Lower lobe of right lung (tissue), 2 donors: ENCODE data around the gene SEMG2. TPM values are rescaled to one million over a fixed set of nuclear protein-coding genes. Genes with fewer than 3 reads are reported as not detected.

Experiments
- ATAC-seq, 2 donors: fragments of 200-7000 bp; cut with Tn5 transposase; one replicate each; pipeline ENCODE4 v1.9.1; 2020 to 2022; ENCODE audit warnings: mild to moderate bottlenecking in 2 of 2, moderate library complexity in 2 of 2
- DNase-seq: peaks from one replicate; pipeline ENCODE4 v3.0.0-alpha.2; 2020
- H3K27ac ChIP-seq: fragments of 200-600 bp; one replicate; pipeline ENCODE4 v1.8.0; 2022
- H3K27me3 ChIP-seq: fragments of 200-600 bp; one replicate; pipeline ENCODE4 v1.8.0; 2022; ENCODE audit warnings: low read depth
- H3K36me3 ChIP-seq: fragments of 200-600 bp; one replicate; pipeline ENCODE4 v1.8.0; 2022; ENCODE audit warnings: mild to moderate bottlenecking
- H3K4me1 ChIP-seq: fragments of 200-600 bp; one replicate; pipeline ENCODE4 v1.8.0; 2022
- H3K4me3 ChIP-seq: fragments of 200-600 bp; one replicate; pipeline ENCODE4 v1.8.0; 2022; ENCODE audit warnings: mild to moderate bottlenecking
- H3K9me3 ChIP-seq: fragments of 200-600 bp; one replicate; pipeline ENCODE4 v1.8.0; 2022
- CTCF ChIP-seq: fragments of 200-600 bp; IDR thresholded peaks from one replicate; pipeline ENCODE4 v1.8.0; 2022; ENCODE audit warnings: antibody characterized with exemption, mild to moderate bottlenecking
- intact Hi-C: fragments of 100-400 bp; cut with DNase I; formaldehyde crosslinking; loops from one replicate; pipeline ENCODE4 v1.11.0; 2022
- total RNA-seq: library from RNA; stranded (reverse); fragmentation: NEBNext Ultra II Directional; extraction: Animal tissue kit (Norgen Biotek cat#: 25700); gene quantifications from one replicate; pipeline ENCODE4 v1.2.1, GENCODE V29; 2021
- donor health status: DM: no; HTN: yes; CAD: no; lungs with severe emphysema.

Gene SEMG2
- total RNA-seq, 1 donor from 2014 or later, result not detected

- TF ChIP-seq CTCF, result no peak
- Histone ChIP-seq H3K27me3 (no peaks in the 10 kb centered on the region), H3K4me3 (no peak overlapping the region), H3K36me3 (no peaks in the 10 kb centered on the region), H3K9me3 (no peaks in the 10 kb centered on the region), H3K27ac (no peak overlapping the region), H3K4me1 (no peaks in the 10 kb centered on the region)
- intact Hi-C loops, result no loop called here
- no peak for ATAC-seq
- DNase-seq, result no peak
Measured at GRCh38 chr20:45218124-45218523, 3.0 kb upstream of the SEMG2 start.

- H3K9me3 ChIP-seq, result no peaks in the 10 kb centered on the region
- intact Hi-C loops, result no loop called here
- no peak for TF ChIP-seq CTCF
- no peak for DNase-seq
- no peaks in the 10 kb centered on the region for H3K27me3 ChIP-seq
- no peaks in the 10 kb centered on the region for H3K36me3 ChIP-seq
- H3K4me1 ChIP-seq, result no peaks in the 10 kb centered on the region
- no peak overlapping the region for H3K4me3 ChIP-seq
- H3K27ac ChIP-seq, result no peak overlapping the region
- no peak for ATAC-seq
Measured at GRCh38 chr20:45218636-45219035, 2.5 kb upstream of the SEMG2 start.

GRCh38 chr20:45223136-45223535, 2.0 kb downstream of the SEMG2 start:
- H3K36me3 ChIP-seq, result no peaks in the 10 kb centered on the region
- TF ChIP-seq CTCF, result no peak
- H3K27ac ChIP-seq, result no peak overlapping the region
- DNase-seq (no peak), ATAC-seq (no peak)
- intact Hi-C loops, result no loop called here
- peaks cover 5% of the 10 kb centered on the region for H3K27me3 ChIP-seq
- H3K9me3 ChIP-seq, result no peaks in the 10 kb centered on the region
- no peaks in the 10 kb centered on the region for H3K4me1 ChIP-seq
- no peak overlapping the region for H3K4me3 ChIP-seq

- ATAC-seq (no peak), DNase-seq (no peak)
- H3K9me3 ChIP-seq, result no peaks in the 10 kb centered on the region
- H3K27me3 ChIP-seq, result peaks cover 5% of the 10 kb centered on the region
- H3K4me3 ChIP-seq, result no peak overlapping the region
- H3K27ac ChIP-seq, result no peak overlapping the region
- no peak for TF ChIP-seq CTCF
- intact Hi-C loops, result no loop called here
- H3K4me1 ChIP-seq, result no peaks in the 10 kb centered on the region
- no peaks in the 10 kb centered on the region for H3K36me3 ChIP-seq
Measured at GRCh38 chr20:45226287-45226686, 5.1 kb downstream of the SEMG2 start.

- no peaks in the 10 kb centered on the region for H3K27me3 ChIP-seq
- no peak overlapping the region for H3K4me3 ChIP-seq
- H3K27ac ChIP-seq, result no peak overlapping the region
- peak; percentile 53 for TF ChIP-seq CTCF
- intact Hi-C loops, result no loop called here
- H3K9me3 ChIP-seq, result no peaks in the 10 kb centered on the region
- peak; percentile 74 for DNase-seq
- no peaks in the 10 kb centered on the region for H3K4me1 ChIP-seq
- H3K36me3 ChIP-seq, result no peaks in the 10 kb centered on the region
- peak; percentile 84 to 85 for ATAC-seq
Measured at GRCh38 chr20:45229264-45230056, 8.3 kb downstream of the SEMG2 start.
